H1 (cell line): ENCODE measurements around the gene GREM2.

ENCODE experiments used
- ATF2 ChIP-seq: IDR thresholded peaks from 2 replicates; pipeline ENCODE4 v1.6.1; 2012; ENCODE audit warnings: low read length, inconsistent platforms
- CEBPB ChIP-seq: IDR thresholded peaks from 2 replicates; pipeline ENCODE4 v1.6.1; 2012; ENCODE audit warnings: low read depth, low read length
- CTCF ChIP-seq, 3 experiments: IDR thresholded peaks; 1 replicate in 2 of 3; 2 replicates in 1 of 3; pipeline versions ENCODE4 v1.5.1 to v1.6.1; 2011; ENCODE audit warnings: low read length in 3 of 3, mild to moderate bottlenecking in 3 of 3, inconsistent platforms in 2 of 3, low read depth in 1 of 3, moderate library complexity in 1 of 3; ENCODE audit not compliant: insufficient read depth in 1 of 3; ENCODE audit errors: control extremely low read depth in 1 of 3
- EZH2 ChIP-seq: fragments of 200-600 bp; sonication (generic); IDR thresholded peaks from 2 replicates; pipeline ENCODE4 v1.7.1; 2012; ENCODE audit warnings: low read depth, mild to moderate bottlenecking, moderate library complexity, low read length, inconsistent platforms; ENCODE audit not compliant: severe bottlenecking
- MAX ChIP-seq: IDR thresholded peaks from 2 replicates; pipeline ENCODE4 v1.6.1; 2012; ENCODE audit warnings: inconsistent platforms
- POLR2A ChIP-seq, 2 experiments: IDR thresholded peaks; 1 replicate in 1 of 2; 2 replicates in 1 of 2; pipeline ENCODE4 v1.6.1; 2011; ENCODE audit warnings: low read depth in 2 of 2, low read length in 2 of 2, mild to moderate bottlenecking in 2 of 2; ENCODE audit errors: control extremely low read depth in 1 of 2
- POLR2AphosphoS5 ChIP-seq: IDR thresholded peaks from 2 replicates; pipeline ENCODE4 v1.6.1; 2011; ENCODE audit warnings: low read depth, low read length
- RAD21 ChIP-seq, 2 experiments: IDR thresholded peaks in 1 of 2; conservative IDR thresholded peaks in 1 of 2; 2 replicates each; pipeline ENCODE4 v1.6.1; 2011; ENCODE audit warnings: low read depth in 2 of 2, low read length in 2 of 2, improper control_type of control experiment in 1 of 2, inconsistent platforms in 1 of 2, mild to moderate bottlenecking in 1 of 2, moderate library complexity in 1 of 2
- SAP30 ChIP-seq: fragments of 300-600 bp; sonication (generic); IDR thresholded peaks from 2 replicates; pipeline ENCODE4 v1.7.1; 2012; ENCODE audit warnings: low read length, moderate library complexity, mild to moderate bottlenecking, inconsistent platforms; ENCODE audit not compliant: insufficient read depth, insufficient replicate concordance
- SIRT6 ChIP-seq: IDR thresholded peaks from one replicate; pipeline ENCODE4 v1.7.1; 2012; ENCODE audit warnings: low read length, inconsistent platforms
- SRF ChIP-seq: IDR thresholded peaks from 2 replicates; pipeline ENCODE4 v1.6.1; 2011; ENCODE audit warnings: mild to moderate bottlenecking, low read depth, low read length, moderate library complexity
- TAF1 ChIP-seq: IDR thresholded peaks from 2 replicates; pipeline ENCODE4 v1.6.1; 2011; ENCODE audit warnings: mild to moderate bottlenecking, low read depth, low read length

DNA sequence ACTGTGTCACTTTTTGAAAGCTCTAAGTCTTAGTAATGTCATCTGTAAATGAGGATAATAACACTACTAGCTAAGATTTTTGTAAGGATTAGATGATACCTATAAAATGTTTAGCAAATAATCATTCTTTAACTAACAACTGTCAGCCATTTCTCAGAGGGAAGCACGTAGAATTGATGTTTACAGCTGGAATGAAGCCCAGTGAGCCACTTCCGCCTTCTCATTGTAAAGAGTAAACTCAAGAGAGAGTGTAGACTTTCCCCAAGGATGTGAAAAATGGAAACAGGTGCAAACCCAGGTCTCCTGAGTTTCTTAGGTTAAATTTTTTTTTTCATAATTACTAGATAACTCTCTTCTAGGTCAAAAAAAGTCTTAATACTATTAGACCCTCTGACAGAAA, 4.9 kb downstream of the GREM2 start:
- TF ChIP-seq CTCF (IDR thresholded peaks at IDR 0.05; ENCODE audit: control extremely low read depth in 1 of 3, insufficient read depth in 1 of 3, low read depth in 1 of 3, low read length in 3 of 3) (no peak), MAX (no peak), ATF2 (no peak), TAF1 (no peak), SIRT6 (no peak), POLR2A (IDR thresholded peaks at IDR 0.05; ENCODE audit: control extremely low read depth in 1 of 2, low read depth in 2 of 2, low read length in 2 of 2) (no peak), CEBPB (no peak), POLR2AphosphoS5 (no peak), RAD21 (IDR thresholded peaks at IDR 0.05 in 1 of 2, conservative IDR thresholded peaks at IDR 0.05 in 1 of 2; ENCODE audit: low read depth in 2 of 2, low read length in 2 of 2) (no peak), EZH2 (no peak), SAP30 (no peak), SRF (no peak)
